Measurements from ENCODE around the gene CBX1. TPM values are rescaled to one million over a fixed set of nuclear protein-coding genes. Genes with fewer than 3 reads are reported as not detected.

Gene CBX1
- total RNA-seq, 1 donor from 2014 or later: 69.3 TPM

DNA sequence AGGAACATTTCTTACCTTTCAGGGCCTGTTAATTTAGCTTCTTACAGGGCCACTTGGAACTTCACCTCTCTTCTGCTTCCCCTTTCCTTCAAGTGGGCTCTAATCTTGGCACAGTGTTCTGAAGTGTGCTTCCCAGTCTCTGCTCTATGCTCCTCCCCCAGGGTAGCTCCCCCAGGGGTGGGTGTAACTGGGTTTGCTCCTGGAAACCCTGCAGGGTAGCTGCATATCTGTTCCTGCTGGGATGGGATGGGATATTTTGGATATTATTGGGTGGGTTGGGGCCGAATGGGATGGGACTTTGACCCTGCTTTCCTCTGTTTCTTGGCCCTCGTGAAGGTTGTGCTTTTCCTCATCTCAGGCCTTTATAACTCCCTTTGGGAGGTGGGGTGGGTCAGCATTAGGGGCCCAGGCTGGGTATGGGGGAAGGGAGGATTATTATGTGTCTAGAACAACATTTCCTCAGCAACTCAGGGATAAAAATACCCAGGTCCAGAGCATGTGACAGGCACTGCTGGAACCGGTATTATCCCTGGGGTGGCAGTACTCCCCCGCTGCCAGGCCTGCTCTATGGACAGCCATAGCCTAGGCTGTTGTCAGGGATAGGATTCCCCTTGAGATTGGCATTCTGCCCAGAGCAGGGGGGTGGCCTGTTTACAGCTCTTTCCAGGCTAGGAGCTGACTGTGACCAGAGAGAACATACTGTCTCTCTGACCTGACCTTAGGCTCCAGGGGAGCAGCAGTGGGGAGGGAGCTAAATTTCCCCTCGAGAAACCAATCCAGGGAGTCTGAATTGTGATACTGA, 48.1 kb downstream of the CBX1 start:
- Histone ChIP-seq H3K36me3 (ENCODE audit: insufficient read depth, low read length) (peaks cover 17% of the 10 kb centered on the region), H3K4me1 (ENCODE audit: insufficient read depth, low read length) (peaks cover 58% of the 10 kb centered on the region), H3K9ac (ENCODE audit: low read length) (peak overlapping the region; percentile 95), H2AFZ (ENCODE audit: low read depth, low read length) (no peak overlapping the region), H4K20me1 (ENCODE audit: insufficient read depth, low read length) (peaks cover 76% of the 10 kb centered on the region), H3K4me3 (ENCODE audit: insufficient read depth, low read depth, low read length) (peak overlapping the region; percentile 39), H3K27ac (ENCODE audit: low read depth, low read length) (no peak overlapping the region), H3K9me3 (ENCODE audit: insufficient read depth, low read depth, low read length) (no peaks in the 10 kb centered on the region), H3K79me2 (ENCODE audit: insufficient read depth, low read length) (peaks cover 88% of the 10 kb centered on the region), H3K27me3 (ENCODE audit: insufficient read depth, low read length) (no peaks in the 10 kb centered on the region), H3K4me2 (ENCODE audit: low read length) (peak overlapping the region; percentile 90)
- Mint-ChIP-seq H3K4me3 (ENCODE audit: unreplicated experiment) (peak overlapping the region; percentile 82), H3K36me3 (ENCODE audit: low read depth, unreplicated experiment) (peaks cover 32% of the 10 kb centered on the region), H3K4me1 (ENCODE audit: low read depth, unreplicated experiment) (peaks cover 55% of the 10 kb centered on the region), H3K27ac (ENCODE audit: unreplicated experiment) (peak overlapping the region; percentile 86), H3K27me3 (ENCODE audit: low read depth, unreplicated experiment) (no peaks in the 10 kb centered on the region), H3K9me3 (ENCODE audit: unreplicated experiment) (no peaks in the 10 kb centered on the region)
- TF ChIP-seq, protein P1, sequence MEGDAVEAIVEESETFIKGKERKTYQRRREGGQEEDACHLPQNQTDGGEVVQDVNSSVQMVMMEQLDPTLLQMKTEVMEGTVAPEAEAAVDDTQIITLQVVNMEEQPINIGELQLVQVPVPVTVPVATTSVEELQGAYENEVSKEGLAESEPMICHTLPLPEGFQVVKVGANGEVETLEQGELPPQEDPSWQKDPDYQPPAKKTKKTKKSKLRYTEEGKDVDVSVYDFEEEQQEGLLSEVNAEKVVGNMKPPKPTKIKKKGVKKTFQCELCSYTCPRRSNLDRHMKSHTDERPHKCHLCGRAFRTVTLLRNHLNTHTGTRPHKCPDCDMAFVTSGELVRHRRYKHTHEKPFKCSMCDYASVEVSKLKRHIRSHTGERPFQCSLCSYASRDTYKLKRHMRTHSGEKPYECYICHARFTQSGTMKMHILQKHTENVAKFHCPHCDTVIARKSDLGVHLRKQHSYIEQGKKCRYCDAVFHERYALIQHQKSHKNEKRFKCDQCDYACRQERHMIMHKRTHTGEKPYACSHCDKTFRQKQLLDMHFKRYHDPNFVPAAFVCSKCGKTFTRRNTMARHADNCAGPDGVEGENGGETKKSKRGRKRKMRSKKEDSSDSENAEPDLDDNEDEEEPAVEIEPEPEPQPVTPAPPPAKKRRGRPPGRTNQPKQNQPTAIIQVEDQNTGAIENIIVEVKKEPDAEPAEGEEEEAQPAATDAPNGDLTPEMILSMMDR (IDR thresholded peaks at IDR 0.05; ENCODE audit: insufficient read depth, low read depth, low read length): no peak
- DNase-seq (ENCODE audit: low read depth) (no peak), FAIRE-seq (no peak)

DNA sequence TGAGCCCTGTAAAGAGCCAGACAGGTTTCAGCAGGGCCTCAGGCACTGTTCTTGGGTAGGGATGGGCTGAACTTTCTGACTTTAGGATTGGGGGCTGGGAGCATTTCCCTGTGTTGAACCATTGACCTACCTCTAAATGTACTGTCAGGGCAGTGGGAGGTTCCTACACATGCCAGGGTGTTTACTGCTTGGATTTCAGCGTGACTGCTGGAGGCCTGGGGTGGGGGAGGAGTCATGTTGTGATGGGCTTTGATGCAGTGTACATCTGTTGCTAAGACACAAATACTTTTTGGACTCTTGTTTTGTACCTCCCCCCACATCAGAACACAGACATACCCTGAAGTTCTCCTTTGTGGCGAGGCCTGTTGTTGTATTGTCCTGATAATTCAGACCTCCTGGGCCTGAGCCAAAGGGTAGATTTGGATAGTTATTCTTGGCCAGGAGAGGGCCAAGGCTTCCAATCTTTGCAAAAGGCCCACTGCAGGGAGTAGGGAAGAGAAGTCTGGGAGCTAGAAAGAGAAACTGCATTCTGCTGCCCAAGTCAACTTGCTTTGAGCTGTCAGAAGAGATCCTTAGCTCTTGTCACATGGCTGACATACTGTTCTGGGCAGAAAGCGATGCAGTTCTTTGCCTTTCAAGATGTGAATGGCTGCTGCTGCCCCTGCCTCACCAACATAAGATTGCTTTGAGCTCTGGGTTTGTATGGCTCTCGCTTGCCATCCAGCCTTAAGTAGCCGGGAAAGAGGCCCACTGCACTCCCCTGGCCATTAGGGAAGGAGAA, 49.4 kb downstream of the CBX1 start:
- H3K9me3 ChIP-seq (ENCODE audit: insufficient read depth, low read depth, low read length): no peaks in the 10 kb centered on the region
- H3K4me3 ChIP-seq (ENCODE audit: insufficient read depth, low read depth, low read length): peak overlapping the region; percentile 39
- H3K4me2 ChIP-seq (ENCODE audit: low read length): peak overlapping the region; percentile 90
- Mint-ChIP-seq H3K27me3 (ENCODE audit: low read depth, unreplicated experiment) (no peaks in the 10 kb centered on the region), H3K9me3 (ENCODE audit: unreplicated experiment) (no peaks in the 10 kb centered on the region), H3K4me3 (ENCODE audit: unreplicated experiment) (peak overlapping the region; percentile 82), H3K27ac (ENCODE audit: unreplicated experiment) (peak overlapping the region; percentile 100), H3K36me3 (ENCODE audit: low read depth, unreplicated experiment) (peaks cover 20% of the 10 kb centered on the region), H3K4me1 (ENCODE audit: low read depth, unreplicated experiment) (peaks cover 54% of the 10 kb centered on the region)
- peaks cover 64% of the 10 kb centered on the region for H4K20me1 ChIP-seq (ENCODE audit: insufficient read depth, low read length)
- peaks cover 10% of the 10 kb centered on the region for H3K36me3 ChIP-seq (ENCODE audit: insufficient read depth, low read length)
- peaks cover 66% of the 10 kb centered on the region for H3K4me1 ChIP-seq (ENCODE audit: insufficient read depth, low read length)
- no peak overlapping the region for H2AFZ ChIP-seq (ENCODE audit: low read depth, low read length)
- peak overlapping the region; percentile 95 for H3K9ac ChIP-seq (ENCODE audit: low read length)
- no peaks in the 10 kb centered on the region for H3K27me3 ChIP-seq (ENCODE audit: insufficient read depth, low read length)
- H3K27ac ChIP-seq (ENCODE audit: low read depth, low read length): peak overlapping the region; percentile 78
- DNase-seq (ENCODE audit: low read depth) (peak; percentile 86), FAIRE-seq (no peak)
- peaks cover 85% of the 10 kb centered on the region for H3K79me2 ChIP-seq (ENCODE audit: insufficient read depth, low read length)
- TF ChIP-seq, protein P1 (IDR thresholded peaks at IDR 0.05; ENCODE audit: insufficient read depth, low read depth, low read length): no peak
- no peak for TF ChIP-seq EZH2 (IDR thresholded peaks at IDR 0.05; ENCODE audit: insufficient read depth, low read length)
